ENCODE measurements around the gene KRTAP12-4. TPM values are rescaled to one million over a fixed set of nuclear protein-coding genes. Genes with fewer than 3 reads are reported as not detected.
"Not testable (repeated sequence)": the region's sequence is repeated elsewhere in the genome, so short reads cannot be mapped to it uniquely, and the experiment has no call there.

Gene KRTAP12-4
- total RNA-seq, 1 donor from 2014 or later: not detected

GRCh38 chr21:44664691-44665090 lies 10.2 kb upstream of the KRTAP12-4 start:
- Mint-ChIP-seq H3K27me3 (ENCODE audit: low read depth) (peaks cover 4% of the 10 kb centered on the region), H3K4me1 (peaks cover 4% of the 10 kb centered on the region), H3K4me3 (no peak overlapping the region), H3K27ac (ENCODE audit: unreplicated experiment) (no peak overlapping the region), H3K36me3 (ENCODE audit: low read depth) (peaks cover 5% of the 10 kb centered on the region), H3K9me3 (peaks cover 18% of the 10 kb centered on the region)
- DNase-seq (ENCODE audit: low read depth, low spot score): no peak
- no peak for TF ChIP-seq CTCF (conservative IDR thresholded peaks at IDR 0.05)

- not testable (repeated sequence) for H3K36me3 Mint-ChIP-seq (ENCODE audit: low read depth); DNase-seq (ENCODE audit: low read depth, low spot score); H3K27me3 Mint-ChIP-seq (ENCODE audit: low read depth); H3K4me3 Mint-ChIP-seq; H3K27ac Mint-ChIP-seq (ENCODE audit: unreplicated experiment)
- peaks cover 17% of the 10 kb centered on the region for H3K9me3 Mint-ChIP-seq
- H3K4me1 Mint-ChIP-seq: peaks cover 13% of the 10 kb centered on the region
These were observed 7.1 kb upstream of the KRTAP12-4 start for GRCh38 chr21:44661567-44661966.

- H3K27ac Mint-ChIP-seq (ENCODE audit: unreplicated experiment): no peak overlapping the region
- peaks cover 2% of the 10 kb centered on the region for H3K36me3 Mint-ChIP-seq (ENCODE audit: low read depth)
- H3K9me3 Mint-ChIP-seq: peaks cover 11% of the 10 kb centered on the region
- no peak overlapping the region for H3K4me3 Mint-ChIP-seq
- no peak for DNase-seq (ENCODE audit: low read depth, low spot score)
- peaks cover 13% of the 10 kb centered on the region for H3K4me1 Mint-ChIP-seq
- TF ChIP-seq CTCF (conservative IDR thresholded peaks at IDR 0.05): no peak
- no peaks in the 10 kb centered on the region for H3K27me3 Mint-ChIP-seq (ENCODE audit: low read depth)
These were observed 4.6 kb upstream of the KRTAP12-4 start for GRCh38 chr21:44658913-44659595.

- Mint-ChIP-seq H3K36me3 (ENCODE audit: low read depth) (peaks cover 2% of the 10 kb centered on the region), H3K9me3 (peaks cover 11% of the 10 kb centered on the region), H3K27me3 (ENCODE audit: low read depth) (no peaks in the 10 kb centered on the region), H3K27ac (ENCODE audit: unreplicated experiment) (no peak overlapping the region), H3K4me3 (no peak overlapping the region), H3K4me1 (peaks cover 13% of the 10 kb centered on the region)
- DNase-seq (ENCODE audit: low read depth, low spot score): no peak
- no peak for TF ChIP-seq CTCF (conservative IDR thresholded peaks at IDR 0.05)
These were observed 4.1 kb upstream of the KRTAP12-4 start for GRCh38 chr21:44658541-44658910.

GRCh38 chr21:44657635-44658540 lies 3.4 kb upstream of the KRTAP12-4 start, which contains the start of gene KRTAP12-3:
Gene KRTAP12-3 (plus strand): TSS chr21:44657932. CDS start chr21:44657980, 48 bp downstream.
- no peak for DNase-seq (ENCODE audit: low read depth, low spot score)
- Mint-ChIP-seq H3K36me3 (ENCODE audit: low read depth) (peaks cover 2% of the 10 kb centered on the region), H3K9me3 (peaks cover 11% of the 10 kb centered on the region)

More at GRCh38 chr21:44657635-44658540, 3.4 kb upstream of the KRTAP12-4 start, which contains the start of gene KRTAP12-3:
- TF ChIP-seq CTCF (conservative IDR thresholded peaks at IDR 0.05): no peak
- peaks cover 13% of the 10 kb centered on the region for H3K4me1 Mint-ChIP-seq
- no peak within 1 kb of the TSS for H3K27ac Mint-ChIP-seq (ENCODE audit: unreplicated experiment)
- no peaks in the 10 kb centered on the region for H3K27me3 Mint-ChIP-seq (ENCODE audit: low read depth)
- no peak within 1 kb of the TSS for H3K4me3 Mint-ChIP-seq

Measured in neural crest cell (in vitro differentiated cells).